ENCODE results near the gene ENPP3.

DNA sequence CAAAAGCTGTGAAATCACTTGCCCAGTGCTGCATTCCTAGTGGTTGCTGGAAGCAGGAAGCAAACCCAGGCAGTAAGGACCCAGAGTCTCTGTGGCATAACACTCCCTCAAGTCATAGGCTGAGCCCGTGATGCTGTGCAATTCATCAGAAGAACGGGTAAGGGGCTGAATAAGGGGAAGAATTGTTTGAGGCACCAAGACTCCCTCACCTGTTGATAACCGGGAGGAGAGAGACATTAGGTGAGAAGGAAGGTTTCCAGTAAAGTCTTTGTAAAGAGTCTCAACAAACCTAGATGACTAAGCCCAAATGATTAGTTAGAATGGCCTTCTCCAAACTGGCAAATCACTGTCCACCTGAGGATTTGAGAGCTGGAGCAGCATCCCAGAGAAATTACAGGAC is 18.3 kb downstream of the ENPP3 start:
- TF ChIP-seq, protein P1, sequence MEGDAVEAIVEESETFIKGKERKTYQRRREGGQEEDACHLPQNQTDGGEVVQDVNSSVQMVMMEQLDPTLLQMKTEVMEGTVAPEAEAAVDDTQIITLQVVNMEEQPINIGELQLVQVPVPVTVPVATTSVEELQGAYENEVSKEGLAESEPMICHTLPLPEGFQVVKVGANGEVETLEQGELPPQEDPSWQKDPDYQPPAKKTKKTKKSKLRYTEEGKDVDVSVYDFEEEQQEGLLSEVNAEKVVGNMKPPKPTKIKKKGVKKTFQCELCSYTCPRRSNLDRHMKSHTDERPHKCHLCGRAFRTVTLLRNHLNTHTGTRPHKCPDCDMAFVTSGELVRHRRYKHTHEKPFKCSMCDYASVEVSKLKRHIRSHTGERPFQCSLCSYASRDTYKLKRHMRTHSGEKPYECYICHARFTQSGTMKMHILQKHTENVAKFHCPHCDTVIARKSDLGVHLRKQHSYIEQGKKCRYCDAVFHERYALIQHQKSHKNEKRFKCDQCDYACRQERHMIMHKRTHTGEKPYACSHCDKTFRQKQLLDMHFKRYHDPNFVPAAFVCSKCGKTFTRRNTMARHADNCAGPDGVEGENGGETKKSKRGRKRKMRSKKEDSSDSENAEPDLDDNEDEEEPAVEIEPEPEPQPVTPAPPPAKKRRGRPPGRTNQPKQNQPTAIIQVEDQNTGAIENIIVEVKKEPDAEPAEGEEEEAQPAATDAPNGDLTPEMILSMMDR (IDR thresholded peaks at IDR 0.05; ENCODE audit: poor library complexity): no peak
- TF ChIP-seq EZH2 (IDR thresholded peaks at IDR 0.05; ENCODE audit: borderline replicate concordance): no peak
- TF ChIP-seq EZH2phosphoT487 (IDR thresholded peaks at IDR 0.05; ENCODE audit: low read depth, severe bottlenecking, unreplicated experiment): no peak

Data from hepatocyte (in vitro differentiated cells).